GM21529 (cell line): ENCODE data around the gene ZGRF1.
"Not testable (repeated sequence)": the region's sequence is repeated elsewhere in the genome, so short reads cannot be mapped to it uniquely, and the experiment has no call there.

Experiments
- ATAC-seq: cut with Tn5 transposase; IDR thresholded peaks from one replicate; pipeline ENCODE4 v1.9.1; 2021; ENCODE audit not compliant: unreplicated experiment

Gene ZGRF1

DNA sequence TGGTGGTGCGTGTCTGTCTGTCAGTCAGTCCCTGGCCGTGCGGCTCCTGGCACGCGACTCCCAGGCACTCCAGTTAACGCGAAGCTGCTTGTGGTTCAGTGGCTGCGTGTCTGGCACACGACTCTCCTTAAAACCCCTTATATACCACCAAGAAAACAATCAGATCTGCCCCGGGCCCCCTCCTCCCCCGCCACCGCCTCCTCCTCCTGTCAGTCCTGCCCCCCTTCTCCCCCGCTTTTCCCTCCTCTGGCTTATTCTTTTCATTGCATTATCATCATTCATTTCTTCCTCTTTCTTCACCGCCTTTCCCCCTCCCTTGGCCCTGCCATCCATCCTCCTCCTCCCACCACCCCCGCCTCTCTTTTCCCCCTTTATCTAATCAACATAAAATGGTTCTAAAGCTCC is 120.6 kb downstream of the ZGRF1 start, which contains the start of gene NEUROG2:
Gene NEUROG2 (minus strand): TSS at position 115 of the 405 bp plus-strand sequence. CDS start 705 bp downstream, outside the sequence.
- no peak for ATAC-seq

DNA sequence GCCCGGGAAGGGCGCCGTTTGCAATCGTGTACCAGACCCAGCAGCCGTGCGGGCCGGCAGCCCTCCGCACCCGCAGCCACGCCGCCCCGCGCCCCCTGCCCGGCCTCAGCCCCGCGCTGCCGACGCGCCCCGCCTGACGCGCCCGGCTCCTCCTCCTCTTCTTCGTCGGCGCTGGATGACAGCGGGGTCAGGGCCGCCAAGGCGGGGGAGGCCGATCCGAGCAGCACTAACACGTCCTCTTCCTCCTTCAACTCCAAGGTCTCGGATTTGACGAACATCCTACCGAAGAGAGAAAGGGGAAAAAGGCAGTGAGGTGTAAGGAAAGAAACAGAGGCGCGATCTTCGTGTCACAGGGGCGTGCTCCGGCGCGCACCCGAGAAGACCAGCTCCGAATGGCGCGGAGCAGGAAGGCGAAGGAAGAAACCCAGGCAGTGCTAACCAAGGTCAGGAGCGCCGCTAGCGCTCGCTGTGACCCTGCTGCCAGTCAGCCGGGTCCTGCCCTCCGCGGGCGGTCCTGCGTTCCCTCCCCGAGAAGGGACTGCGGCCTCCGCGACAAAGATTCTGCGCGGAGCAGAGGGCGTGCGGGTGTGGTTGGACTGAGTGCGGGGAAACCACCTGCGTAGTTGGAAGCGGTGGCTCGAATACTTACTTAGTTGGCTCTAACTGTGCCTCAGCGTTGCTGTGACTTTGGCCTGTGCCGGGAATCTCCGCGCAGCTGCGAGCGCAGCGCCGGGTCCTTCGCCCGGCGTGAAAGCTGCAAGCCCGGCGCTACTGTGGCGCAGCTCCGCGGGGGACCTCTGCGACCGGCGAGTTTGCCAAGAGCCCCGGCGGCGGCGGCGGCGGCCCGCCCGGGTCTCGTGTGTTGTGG is 121.3 kb downstream of the ZGRF1 start:
- peak; percentile 33 for ATAC-seq

DNA sequence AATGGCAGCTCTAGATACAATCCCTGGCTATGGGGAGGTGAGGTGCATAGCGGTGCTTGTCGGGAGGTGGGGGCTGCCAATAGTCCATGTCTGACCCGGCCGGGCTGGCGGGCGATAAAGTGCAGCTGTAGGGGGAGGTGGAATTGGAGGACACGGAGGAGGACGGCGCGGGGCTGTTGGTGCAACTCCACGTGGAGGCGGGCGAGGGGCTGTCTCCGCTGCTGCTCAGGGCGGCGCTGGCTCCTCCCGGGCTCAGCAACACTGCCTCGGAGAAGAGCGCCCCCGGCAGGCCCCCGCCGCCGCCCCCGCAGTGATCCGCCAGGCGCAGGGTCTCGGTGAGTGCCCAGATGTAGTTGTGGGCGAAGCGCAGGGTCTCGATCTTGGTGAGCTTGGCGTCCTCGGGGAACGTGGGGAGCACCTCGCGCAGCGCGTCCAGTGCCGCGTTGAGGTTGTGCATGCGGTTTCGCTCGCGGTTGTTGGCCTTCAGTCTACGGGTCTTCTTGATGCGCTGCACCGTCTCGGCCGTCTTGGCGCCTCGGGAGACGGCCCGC is 122.0 kb downstream of the ZGRF1 start:
- peak; percentile 8 for ATAC-seq

DNA sequence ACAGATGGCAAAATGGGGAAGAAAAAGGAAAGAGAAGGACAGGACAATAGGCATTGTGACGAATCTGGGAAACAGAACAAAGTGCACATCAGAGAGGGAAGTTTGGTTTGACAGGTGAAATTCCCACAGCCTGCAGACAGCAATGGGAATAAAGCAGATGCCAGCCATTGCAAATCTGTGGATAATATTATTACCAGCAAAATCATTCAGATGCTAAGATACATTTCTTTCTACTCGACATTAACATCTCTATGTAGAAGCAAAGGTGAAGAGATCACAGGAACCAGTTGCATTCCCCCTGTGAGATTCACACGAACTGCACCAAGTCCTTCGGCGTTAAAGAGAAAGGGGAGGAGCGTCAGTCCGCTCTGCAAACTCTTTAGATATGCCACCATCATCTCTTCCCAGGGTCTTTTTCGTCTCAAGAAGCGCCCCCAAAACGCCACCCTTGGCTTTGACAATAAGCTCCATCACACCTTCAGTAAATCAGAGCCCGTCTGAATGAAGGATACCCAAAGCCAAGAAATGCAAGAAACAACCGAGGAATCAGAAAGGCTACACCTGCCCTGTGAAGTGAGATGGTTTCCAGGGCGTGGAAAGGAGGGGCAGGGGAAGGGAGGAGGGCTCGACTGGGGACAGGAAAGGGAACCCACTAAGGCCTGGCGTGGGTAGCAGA is 122.6 kb downstream of the ZGRF1 start:
- peak; percentile 10 for ATAC-seq

DNA sequence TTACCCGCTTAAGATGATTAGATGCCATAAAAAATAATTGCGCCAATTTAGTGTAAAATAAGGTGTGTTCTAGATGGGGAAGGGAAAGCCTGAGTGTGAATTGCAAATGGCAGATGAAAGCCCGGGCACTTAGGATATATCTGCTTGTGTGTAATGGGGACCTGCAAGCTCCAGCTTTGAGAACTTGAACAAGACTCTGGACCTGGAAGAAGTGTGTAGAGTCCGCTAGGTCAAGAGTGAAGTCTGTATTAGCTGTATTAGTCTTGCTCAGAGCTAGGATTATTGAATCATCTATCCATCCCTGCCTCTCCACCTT is 124.9 kb downstream of the ZGRF1 start:
- no peak for ATAC-seq

DNA sequence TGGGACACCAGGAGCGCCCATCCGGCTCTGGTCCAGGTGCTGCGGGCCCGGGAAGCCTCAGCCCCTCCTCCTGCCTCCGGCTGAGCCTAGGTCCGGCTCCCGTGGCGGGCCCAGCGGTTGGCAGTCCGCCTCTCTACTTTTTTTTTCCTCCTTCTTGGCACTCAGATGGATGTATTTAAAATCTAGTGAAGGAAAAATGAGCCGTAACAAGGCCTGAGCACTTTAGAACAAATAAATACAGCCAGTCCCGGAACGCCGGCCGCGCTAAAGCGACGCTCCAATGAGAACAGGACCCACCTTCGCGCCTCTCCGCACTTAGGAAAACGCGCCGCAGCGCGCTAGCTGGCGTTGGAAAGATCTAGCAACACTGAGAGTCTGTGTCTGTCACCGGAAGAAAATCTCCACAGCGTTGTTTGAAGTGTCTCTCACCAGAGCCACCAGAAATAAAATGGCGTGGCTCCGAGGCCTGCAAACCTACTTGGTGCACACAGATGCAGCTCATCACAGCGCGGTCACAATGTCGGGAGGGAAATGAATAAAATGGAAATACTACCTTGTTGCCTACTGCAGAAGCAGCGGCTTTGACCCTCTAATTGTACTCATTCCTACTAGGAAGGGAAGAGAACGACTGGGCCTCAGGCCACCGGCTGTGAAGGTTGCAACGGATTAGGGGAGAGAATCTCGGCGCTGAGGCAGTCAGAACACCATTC is 125.5 kb downstream of the ZGRF1 start:
- ATAC-seq, result no peak

DNA sequence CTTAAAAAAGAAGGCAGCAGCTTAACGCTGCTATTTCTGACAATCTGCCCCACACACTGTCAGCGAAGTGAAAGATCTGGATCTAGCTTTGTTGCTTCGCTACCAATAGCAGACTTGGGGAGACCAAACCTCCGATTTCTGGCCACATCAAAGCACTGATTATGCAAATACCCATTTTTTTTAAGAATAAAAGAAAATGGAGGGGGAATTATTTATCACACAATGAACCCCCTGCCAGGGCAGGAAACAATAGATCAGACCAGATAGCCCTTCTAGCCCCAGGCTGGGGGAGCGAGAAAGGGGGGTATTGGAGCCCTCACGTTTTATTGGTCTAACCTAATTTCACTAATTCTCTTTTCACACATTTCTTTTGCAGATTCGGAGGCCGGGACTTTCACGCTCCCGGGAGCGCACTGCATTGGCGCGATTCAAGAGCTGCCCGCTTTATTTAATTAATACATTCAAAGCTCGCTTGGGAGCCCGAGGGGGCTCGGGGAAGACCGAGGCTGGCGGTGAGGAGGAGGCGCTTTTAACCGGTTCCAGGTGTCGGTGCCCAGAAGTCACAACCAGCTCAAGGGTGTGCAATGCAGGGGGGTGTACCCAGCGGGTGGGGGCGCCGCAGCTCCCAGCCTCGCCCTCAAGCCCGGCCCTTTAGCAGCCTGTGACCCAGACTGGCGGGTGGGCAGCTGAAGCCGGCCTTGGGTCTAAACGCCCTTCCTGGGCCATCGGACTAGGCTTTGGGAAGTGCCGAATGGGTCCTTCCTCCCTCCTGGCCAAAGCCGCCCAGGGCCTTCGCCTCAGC is 126.2 kb downstream of the ZGRF1 start:
- no peak for ATAC-seq

DNA sequence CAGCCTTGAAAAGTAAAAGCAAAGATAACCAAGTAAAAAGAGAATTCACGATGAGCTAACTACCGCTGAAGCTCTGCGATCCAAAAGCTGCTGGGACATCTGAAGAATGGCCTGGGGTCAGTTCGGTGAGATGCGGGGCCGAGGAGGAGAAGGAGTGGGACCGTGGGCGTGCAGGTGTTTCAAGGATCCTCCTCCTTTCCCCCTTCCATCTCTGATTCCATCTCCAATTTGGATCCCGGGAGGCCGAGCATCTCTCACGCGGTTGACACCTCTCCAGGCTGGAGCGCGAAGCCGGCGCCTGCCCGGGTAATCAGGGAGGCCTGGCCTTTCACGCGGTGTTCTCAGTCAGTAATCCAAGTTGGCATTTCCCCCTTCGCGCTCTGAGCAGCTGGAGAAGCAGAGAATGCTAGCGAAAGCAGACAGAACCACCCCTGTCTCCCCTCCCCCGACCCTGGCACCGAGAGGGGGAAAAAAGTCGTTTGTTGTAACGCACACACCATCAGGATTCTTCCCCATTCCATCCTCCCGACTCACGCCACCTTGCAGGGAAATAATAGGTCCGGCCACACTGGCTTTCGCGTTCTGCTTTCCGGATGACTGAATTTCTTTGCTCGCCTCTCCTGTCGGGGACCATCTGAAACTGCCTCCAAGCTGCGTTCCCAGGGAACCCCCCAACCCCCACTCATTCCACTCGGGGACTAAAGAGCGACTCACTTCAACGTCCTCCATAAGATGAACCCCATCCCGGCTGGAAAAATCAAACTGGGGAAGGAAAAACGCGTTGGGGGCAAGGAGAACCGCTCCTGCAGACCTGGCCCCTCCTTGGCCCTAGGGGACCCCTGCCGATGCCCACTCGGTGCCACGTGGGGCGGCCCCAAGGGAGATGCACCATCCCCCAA is 127.2 kb downstream of the ZGRF1 start:
- ATAC-seq, result no peak

DNA sequence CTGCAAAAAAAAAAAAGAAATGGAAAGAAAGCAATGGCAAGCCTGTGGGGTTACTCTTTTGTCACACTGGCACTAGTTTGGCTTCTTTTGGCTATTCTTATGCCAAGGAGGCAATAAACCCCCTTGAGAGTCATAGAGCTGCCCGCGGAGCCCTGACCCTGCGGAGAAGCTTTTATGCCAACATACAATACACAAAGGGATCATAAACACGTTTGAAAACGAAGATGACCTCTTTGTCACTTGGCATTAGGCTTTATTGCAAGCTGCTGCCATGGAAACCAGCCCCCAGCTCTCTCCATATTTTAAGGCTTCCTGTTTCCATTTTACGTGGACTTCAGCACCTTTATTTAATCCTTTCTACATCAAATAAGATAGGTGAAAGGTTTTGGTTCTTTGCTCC is 128.4 kb downstream of the ZGRF1 start:
- no peak for ATAC-seq

DNA sequence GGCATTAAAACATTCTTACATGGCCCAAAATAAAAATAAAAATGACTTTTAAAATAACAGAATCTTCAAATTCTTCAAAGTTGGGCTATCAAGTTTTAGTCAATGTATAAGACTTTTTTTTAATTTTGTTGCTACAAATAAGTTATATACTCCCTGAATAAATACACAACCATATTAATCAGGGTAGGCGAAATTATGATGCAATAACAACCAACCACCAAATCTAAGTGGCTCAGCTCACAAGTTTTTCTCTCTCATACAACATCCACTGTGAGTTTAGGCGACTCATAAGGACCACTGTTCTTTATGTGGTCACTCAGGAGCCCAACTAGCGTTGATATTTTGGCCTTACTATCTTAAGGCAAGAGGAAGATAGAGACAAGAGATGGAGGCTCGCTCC is 131.9 kb downstream of the ZGRF1 start:
- ATAC-seq, result no peak

DNA sequence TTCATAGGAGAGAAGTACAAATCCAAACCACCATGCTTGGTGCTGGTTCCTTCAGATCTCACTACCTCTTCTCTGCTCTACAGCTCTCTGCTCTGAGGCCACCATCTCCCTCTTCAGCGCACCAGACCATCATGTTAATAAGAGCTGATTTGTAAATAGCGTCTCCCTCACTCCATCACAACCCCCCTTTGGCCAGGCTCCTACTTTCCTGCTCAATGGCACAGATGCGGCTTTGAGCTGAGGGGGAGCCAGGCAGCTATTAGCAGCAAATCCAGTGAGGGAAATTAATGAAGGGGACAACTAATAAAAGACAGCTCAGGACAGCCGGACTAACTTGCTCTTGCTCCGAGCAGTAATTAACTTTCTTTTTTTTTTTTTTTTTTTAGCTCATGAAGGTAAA is 133.8 kb downstream of the ZGRF1 start:
- no peak for ATAC-seq

DNA sequence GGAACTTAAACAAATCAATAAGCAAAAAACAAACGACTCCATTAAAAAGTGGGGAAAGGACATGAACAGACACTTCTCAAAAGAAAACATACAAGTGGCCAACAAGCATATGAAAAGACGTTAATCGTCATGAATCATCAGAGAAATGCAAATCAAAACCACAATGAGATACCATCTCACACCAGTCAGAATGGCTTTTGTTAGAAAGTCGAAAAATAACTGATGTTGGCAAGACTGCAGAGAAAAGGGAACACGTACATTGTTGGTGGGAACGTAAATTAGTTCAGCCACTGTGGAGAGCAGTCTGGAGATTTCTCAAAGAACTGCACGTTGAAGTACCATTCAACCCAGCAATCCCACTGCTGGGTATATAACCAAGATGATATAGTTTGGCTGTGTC is 144.4 kb downstream of the ZGRF1 start:
- ATAC-seq, result no peak

DNA sequence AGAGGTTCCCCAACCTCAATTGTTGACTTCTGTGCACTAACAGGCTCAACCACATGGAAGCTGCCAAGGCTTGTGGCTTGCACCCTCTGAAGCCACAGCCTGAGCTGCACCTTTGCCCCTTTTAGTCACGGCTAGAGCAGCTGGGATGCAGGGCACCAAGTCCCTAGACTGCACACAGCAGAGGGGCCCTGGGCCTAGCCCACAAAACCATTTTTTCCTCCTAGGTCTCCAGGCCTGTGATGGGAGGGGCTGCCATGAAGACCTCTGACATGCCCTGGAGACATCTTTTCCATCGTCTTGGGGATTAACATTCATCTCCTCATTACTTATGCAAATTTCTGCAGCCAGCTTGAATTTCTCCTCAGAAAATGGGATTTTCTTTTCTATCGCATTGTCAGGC is 145.9 kb downstream of the ZGRF1 start:
- not testable (repeated sequence) for ATAC-seq
